Measurements from ENCODE around the gene FAM110C.

GRCh38 chr2:69366-70344 is 23.4 kb upstream of the FAM110C start:
- TF ChIP-seq GLI2 (tag by site-specific recombination; IDR thresholded peaks at IDR 0.05; ENCODE audit: borderline replicate concordance, low read depth) = no peak
- no peak for TF ChIP-seq INSM2 (tag by site-specific recombination; IDR thresholded peaks at IDR 0.05)
- no peak for TF ChIP-seq ZBTB10 (tag by site-specific recombination; IDR thresholded peaks at IDR 0.05)
- TF ChIP-seq ZNF10 (tag by site-specific recombination; IDR thresholded peaks at IDR 0.05) = no peak
- no peak for TF ChIP-seq SP2 (tag by site-specific recombination; IDR thresholded peaks at IDR 0.05)
